H1 (cell line): ENCODE measurements around the gene SUMF1. TPM values are rescaled to one million over a fixed set of nuclear protein-coding genes. Genes with fewer than 3 reads are reported as not detected.

ENCODE experiments used
- ASH2L ChIP-seq: fragments of 200-600, 300-600 bp; sonication (generic); IDR thresholded peaks from one replicate; pipeline ENCODE4 v1.7.1; 2017; ENCODE audit warnings: low read length
- HDAC2 ChIP-seq, 2 experiments: fragments of 300-600 bp in 1 of 2; sonication (generic) in 1 of 2; IDR thresholded peaks; 2 replicates each; pipeline ENCODE4 v1.6.1; 2011 to 2012; ENCODE audit warnings: low read depth in 2 of 2, low read length in 2 of 2, mild to moderate bottlenecking in 2 of 2, moderate library complexity in 2 of 2, borderline replicate concordance in 1 of 2, inconsistent platforms in 1 of 2
- MAX ChIP-seq: IDR thresholded peaks from 2 replicates; pipeline ENCODE4 v1.6.1; 2012; ENCODE audit warnings: inconsistent platforms
- SP4 ChIP-seq: IDR thresholded peaks from 2 replicates; pipeline ENCODE4 v1.6.1; 2012; ENCODE audit warnings: low read length, inconsistent platforms
- TCF12 ChIP-seq: IDR thresholded peaks from 2 replicates; pipeline ENCODE4 v1.6.1; 2011; ENCODE audit warnings: low read depth, mild to moderate bottlenecking, low read length
- polyA plus RNA-seq, 7 experiments: library from polyadenylated mRNA; depleted of rRNA in 3 of 7; stranded (reverse) in 5 of 7; unstranded in 2 of 7; fragments of >200 nt in 5 of 7; fragments of 200-250 nt in 2 of 7; gene quantifications; 1 replicate in 5 of 7; 2 replicates in 1 of 7; 4 replicates in 1 of 7; pipeline versions ENCODE4 v1.2.1 to v1.2.3, GENCODE V29; 2011 to 2013; ENCODE audit warnings: missing spikeins in 2 of 7, mixed read lengths in 2 of 7
- total RNA-seq: library from RNA; stranded (reverse); fragmentation: NEBNext Ultra II Directional; extraction: Animal tissue kit (Norgen Biotek cat#: 25700); gene quantifications from 2 replicates; pipeline ENCODE4 v1.2.1, GENCODE V29; 2021

Gene SUMF1
- total and polyA plus RNA-seq, 2 of the 8 experiments (the other 6 are each of a cell fraction or from before 2014, with no cell fraction given): 12.5 to 15.0 TPM

GRCh38 chr3:4426782-4427344, 40.2 kb downstream of the SUMF1 start (continued):
- TF ChIP-seq HDAC2 (IDR thresholded peaks at IDR 0.05; ENCODE audit: borderline replicate concordance in 1 of 2, low read depth in 2 of 2, low read length in 2 of 2) (no peak), TCF12 (no peak), SP4 (no peak), MAX (no peak), ASH2L (no peak)
